GM12875 (cell line): ENCODE results near the gene AMH.

ENCODE experiments used
- H3K4me3 ChIP-seq: one replicate; pipeline ENCODE4 v1.5.1; 2011; ENCODE audit warnings: low read depth, low read length, control low read depth
- TF ChIP-seq, protein P1 (sequence below): IDR thresholded peaks from 2 replicates; pipeline ENCODE4 v1.5.1; 2011; ENCODE audit warnings: low read depth, mild to moderate bottlenecking, control low read depth, inconsistent platforms, low read length, moderate library complexity, borderline replicate concordance; ENCODE audit not compliant: insufficient read depth

AMH gene

DNA sequence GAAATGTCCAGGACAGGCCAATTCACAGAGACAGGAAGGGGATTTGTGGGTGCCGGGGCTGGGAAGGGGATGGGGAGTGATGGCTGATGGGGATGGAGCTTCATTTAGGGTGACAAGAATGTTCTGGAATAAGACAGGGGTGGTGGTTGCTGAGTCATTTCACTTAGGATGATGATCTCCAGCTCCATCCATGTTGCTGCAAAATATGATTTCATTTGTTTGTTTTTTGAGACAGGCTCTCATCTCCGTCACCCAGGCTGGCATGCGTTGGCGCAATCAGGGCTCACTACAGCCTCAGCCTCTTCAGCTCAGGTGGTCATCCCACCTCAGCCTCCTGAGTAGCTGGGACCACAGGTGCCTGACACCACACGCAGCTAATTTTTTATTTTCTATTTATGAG lies 10.2 kb downstream of the AMH start:
- H3K4me3 ChIP-seq, result no peak overlapping the region
- TF ChIP-seq, protein P1, sequence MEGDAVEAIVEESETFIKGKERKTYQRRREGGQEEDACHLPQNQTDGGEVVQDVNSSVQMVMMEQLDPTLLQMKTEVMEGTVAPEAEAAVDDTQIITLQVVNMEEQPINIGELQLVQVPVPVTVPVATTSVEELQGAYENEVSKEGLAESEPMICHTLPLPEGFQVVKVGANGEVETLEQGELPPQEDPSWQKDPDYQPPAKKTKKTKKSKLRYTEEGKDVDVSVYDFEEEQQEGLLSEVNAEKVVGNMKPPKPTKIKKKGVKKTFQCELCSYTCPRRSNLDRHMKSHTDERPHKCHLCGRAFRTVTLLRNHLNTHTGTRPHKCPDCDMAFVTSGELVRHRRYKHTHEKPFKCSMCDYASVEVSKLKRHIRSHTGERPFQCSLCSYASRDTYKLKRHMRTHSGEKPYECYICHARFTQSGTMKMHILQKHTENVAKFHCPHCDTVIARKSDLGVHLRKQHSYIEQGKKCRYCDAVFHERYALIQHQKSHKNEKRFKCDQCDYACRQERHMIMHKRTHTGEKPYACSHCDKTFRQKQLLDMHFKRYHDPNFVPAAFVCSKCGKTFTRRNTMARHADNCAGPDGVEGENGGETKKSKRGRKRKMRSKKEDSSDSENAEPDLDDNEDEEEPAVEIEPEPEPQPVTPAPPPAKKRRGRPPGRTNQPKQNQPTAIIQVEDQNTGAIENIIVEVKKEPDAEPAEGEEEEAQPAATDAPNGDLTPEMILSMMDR, result no peak

DNA sequence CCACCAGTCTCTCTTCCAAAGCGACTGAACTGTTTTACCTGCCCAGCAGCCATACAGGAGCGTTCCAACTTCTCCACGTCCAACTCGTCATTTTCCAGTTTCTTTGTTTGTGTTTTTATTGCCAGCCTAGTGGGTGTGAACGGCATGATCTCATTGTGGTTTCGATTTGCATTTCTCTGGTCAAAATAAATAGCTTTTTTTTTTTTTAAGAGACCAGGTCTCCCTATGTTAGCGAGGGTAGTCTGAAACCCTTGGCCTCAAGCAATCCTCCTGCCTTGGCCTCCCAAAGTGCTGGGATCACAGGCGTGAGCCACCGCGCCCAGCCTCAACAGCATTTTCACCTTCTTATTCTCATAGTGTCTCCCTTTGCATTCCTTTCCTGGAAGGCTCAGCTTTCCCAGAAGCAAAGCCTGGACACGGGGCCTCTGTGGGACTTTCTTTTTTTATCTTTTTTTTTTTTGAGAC lies 11.2 kb downstream of the AMH start:
- H3K4me3 ChIP-seq, result no peak overlapping the region
- TF ChIP-seq, protein P1, result no peak

DNA sequence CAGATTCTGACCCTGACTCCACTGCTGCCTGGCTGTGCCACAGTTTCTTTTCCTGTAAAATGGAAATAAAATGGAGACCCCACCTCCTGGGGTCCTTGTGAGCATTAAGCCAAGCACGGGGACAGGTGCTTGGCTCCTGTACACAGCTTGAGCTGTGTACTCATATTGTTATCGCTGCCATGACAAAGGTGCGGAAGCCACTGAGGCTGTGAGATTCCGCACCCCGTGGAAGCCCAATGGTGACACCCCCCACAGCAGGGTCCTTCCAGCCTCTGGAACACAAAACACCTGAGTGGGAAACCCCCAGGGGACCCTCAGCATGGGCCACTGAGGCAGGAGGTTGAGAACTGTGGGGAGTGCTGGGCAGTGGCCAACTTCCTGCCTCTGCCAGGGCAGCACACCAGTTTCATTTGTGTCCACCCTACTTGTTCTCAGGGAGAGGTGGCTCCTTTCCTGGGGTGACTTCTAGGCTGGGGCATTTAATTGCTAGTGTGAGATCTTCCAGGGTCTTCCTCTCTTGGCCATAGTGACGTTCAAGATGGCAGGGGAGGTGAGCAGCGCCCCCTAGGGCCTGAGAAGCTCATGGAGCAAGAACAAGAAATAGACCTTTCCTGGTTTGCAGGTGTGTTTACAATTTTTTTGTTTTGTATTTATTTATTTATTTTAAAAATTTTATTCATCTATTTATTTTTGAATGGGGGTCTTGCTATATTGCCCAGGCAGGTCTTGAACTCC lies 12.5 kb downstream of the AMH start:
- TF ChIP-seq, protein P1, result peak; percentile 70
- no peak overlapping the region for H3K4me3 ChIP-seq

DNA sequence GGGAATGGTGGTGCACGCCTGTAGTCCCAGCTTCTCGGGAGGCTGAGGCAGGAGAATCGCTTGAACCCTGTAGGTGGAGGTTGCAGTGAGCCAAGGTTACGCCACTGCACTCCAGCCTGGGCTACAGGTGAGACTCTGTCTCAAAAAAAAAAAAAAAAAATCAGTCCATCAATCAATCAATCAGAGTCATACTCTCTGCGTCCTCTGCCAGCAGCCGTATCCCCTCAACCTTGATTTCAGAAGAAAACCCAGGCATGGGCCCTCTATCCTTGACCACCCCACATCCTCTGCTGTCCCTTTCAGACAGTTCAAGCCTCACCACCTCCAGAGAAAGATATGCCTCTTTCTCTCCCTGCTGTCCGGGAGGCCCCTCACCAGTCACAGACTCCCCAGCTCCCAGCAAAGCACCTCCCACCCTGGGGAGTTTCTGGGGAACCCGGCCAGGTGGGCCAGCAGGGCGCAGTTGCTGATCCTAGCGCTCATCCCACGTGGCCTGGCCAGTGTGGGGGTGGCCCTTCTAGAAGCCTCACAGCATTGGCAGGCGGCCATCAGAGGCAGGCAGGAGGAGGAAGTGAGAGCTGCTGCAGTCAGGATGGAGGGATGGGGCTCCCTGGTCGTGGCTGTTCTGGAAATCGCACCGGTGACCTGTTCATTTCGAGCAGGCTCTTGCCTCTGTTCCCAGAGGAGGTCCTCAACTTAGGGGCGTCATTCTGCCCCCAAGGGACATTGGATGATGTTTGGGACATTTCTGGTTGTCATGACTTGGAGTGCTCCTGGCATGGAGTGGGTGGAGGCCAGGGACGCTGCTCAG lies 17.3 kb downstream of the AMH start:
- H3K4me3 ChIP-seq, result peak overlapping the region; percentile 6
- TF ChIP-seq, protein P1, result no peak

DNA sequence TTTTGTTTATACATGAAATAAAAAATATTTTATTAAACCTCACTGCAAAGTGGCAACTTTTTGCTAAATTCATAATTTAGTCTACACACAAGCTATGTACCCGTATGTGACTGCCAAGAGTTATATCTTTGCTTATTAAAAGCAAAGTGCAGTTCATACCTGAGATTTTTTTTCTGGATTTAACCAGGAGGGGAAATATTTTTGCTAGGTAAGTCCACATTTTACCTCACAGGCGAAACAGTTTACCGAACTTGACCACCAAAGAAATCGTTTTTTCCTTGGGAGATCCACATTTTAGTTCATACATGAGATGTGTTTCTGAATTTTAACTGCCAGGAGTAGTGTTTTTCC lies 19.3 kb downstream of the AMH start:
- no peak overlapping the region for H3K4me3 ChIP-seq
- TF ChIP-seq, protein P1, result no peak

DNA sequence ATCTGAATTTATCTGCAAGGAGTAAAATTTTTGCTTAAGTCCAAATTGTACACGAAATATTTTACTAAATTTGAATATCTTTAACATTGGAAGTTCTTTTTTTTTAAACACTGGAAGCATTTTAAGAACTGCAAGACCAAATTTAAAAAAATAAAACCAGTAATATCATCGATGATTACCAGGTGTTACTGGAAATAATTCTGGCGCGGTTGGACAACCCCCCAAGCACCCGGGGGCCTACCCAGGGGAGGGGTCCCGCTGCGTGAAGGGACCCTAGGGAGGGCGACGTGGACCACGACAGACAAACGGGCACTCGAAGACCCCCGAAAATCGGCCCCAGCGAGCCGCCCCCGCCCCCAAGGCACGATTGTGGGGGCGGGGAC lies 19.7 kb downstream of the AMH start:
- peak overlapping the region; percentile 62 for H3K4me3 ChIP-seq
- TF ChIP-seq, protein P1, result no peak
